GM10248 (cell line): ENCODE results near the gene CCDC61.

Experiments used
- CTCF ChIA-PET: fragments of 300-600 bp; sonication (Branson Sonifier 250); formaldehyde crosslinking; extraction: SDS; loops from one replicate; lab custom pipeline; 2021; ENCODE audit warnings: antibody characterized with exemption; lab: Yijun Ruan, JAX
- POLR2A ChIA-PET: fragments of 350-650 bp; sonication (Branson Sonifier 250); formaldehyde crosslinking; extraction: SDS; loops from one replicate; lab custom pipeline; 2020; ENCODE audit warnings: antibody characterized with exemption; lab: Yijun Ruan, JAX
- DNase-seq: peaks from one replicate; pipeline ENCODE4 v3.0.0; 2012; ENCODE audit errors: extremely low spot score
- TF ChIP-seq, protein P1 (sequence below): IDR thresholded peaks from 2 replicates; pipeline ENCODE4 v1.5.1; 2012; ENCODE audit warnings: mild to moderate bottlenecking, low read depth; ENCODE audit errors: extremely low read depth, missing control alignments, control extremely low read depth

CCDC61 gene

DNA sequence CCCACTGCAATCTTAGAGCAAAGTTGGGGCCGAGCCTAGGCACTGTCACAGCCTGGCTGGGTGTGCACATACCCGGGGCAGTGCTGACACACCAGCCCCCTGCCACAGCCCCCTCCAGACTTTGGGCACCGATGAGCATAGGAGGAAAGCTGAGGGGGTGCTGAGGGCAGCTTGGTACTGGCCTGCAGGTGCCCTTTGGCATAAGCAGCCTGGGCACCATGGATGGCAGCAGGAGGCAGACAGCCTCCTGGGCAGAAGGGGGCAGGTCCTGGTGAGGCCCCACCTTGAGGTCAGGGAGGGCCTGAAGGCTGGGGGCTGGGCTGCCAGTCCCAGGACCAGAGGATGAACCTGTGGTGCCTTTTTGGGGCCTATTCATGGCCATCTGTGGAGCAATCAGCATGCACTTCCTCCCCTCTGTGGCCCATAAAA, 37.3 kb downstream of the CCDC61 start:
- ChIA-PET CTCF (interaction anchor here (0.8 to 3.2 kb wide), 5 partner anchors 10 to 232 kb away, joined by 3 to 20 read pairs (median 4); no protein-coding TSS in a partner anchor), POLR2A (no interaction called here)

DNA sequence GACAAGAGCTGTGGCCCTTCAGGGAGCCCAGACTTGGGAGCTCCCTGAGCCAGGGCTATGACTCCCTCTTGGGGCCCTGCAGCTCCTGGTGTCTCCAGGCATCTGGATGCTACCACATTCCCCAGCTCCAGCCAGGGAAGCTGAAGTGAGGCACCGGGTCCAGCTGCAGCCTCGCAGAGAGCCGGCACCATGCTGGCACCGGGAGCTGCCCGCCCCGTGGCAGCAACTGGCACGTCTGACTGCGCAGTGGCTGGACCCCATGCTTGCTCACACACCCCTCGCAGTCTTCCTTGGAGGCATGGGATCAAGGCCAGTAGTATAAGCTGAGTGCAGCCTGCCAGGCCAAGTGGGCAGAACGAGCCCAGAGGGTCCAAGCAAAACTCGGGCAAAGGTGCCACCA, 38.1 kb downstream of the CCDC61 start:
- DNase-seq, result no peak
- TF ChIP-seq, protein P1, sequence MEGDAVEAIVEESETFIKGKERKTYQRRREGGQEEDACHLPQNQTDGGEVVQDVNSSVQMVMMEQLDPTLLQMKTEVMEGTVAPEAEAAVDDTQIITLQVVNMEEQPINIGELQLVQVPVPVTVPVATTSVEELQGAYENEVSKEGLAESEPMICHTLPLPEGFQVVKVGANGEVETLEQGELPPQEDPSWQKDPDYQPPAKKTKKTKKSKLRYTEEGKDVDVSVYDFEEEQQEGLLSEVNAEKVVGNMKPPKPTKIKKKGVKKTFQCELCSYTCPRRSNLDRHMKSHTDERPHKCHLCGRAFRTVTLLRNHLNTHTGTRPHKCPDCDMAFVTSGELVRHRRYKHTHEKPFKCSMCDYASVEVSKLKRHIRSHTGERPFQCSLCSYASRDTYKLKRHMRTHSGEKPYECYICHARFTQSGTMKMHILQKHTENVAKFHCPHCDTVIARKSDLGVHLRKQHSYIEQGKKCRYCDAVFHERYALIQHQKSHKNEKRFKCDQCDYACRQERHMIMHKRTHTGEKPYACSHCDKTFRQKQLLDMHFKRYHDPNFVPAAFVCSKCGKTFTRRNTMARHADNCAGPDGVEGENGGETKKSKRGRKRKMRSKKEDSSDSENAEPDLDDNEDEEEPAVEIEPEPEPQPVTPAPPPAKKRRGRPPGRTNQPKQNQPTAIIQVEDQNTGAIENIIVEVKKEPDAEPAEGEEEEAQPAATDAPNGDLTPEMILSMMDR, result no peak
- CTCF ChIA-PET, result interaction anchor here (1.5 to 3.2 kb wide), 4 partner anchors 15 to 231 kb away, joined by 4 to 20 read pairs (median 6); no protein-coding TSS in a partner anchor
- POLR2A ChIA-PET, result no interaction called here

More for the DNA sequence above, 37.3 kb downstream of the CCDC61 start:
- DNase-seq, result no peak
- TF ChIP-seq, protein P1, result no peak

DNA sequence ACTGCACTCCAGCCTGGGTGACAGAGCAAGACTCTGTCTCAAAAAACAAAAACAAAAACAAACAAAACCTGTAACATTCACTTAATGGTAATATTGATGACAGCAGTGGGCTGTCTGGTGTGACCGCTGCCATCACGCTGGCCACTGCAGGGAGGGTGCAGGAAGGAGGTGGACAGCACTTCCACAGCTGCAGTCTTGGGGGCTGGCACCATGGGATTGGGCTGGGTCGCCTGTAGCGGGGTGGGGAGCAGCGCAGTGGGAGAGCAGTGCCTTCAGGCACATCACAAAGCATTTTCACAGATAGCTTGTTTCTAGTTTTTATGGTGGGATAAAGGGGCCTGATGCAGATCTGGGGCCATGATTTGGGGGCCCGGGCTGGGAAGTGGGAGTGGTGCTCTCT, 40.3 kb downstream of the CCDC61 start:
- CTCF ChIA-PET, result interaction anchor here (1.0 kb wide), 1 partner anchor 230 kb away, joined by 3 read pairs; no protein-coding TSS in a partner anchor
- POLR2A ChIA-PET, result no interaction called here
- TF ChIP-seq, protein P1, result no peak
- no peak for DNase-seq

DNA sequence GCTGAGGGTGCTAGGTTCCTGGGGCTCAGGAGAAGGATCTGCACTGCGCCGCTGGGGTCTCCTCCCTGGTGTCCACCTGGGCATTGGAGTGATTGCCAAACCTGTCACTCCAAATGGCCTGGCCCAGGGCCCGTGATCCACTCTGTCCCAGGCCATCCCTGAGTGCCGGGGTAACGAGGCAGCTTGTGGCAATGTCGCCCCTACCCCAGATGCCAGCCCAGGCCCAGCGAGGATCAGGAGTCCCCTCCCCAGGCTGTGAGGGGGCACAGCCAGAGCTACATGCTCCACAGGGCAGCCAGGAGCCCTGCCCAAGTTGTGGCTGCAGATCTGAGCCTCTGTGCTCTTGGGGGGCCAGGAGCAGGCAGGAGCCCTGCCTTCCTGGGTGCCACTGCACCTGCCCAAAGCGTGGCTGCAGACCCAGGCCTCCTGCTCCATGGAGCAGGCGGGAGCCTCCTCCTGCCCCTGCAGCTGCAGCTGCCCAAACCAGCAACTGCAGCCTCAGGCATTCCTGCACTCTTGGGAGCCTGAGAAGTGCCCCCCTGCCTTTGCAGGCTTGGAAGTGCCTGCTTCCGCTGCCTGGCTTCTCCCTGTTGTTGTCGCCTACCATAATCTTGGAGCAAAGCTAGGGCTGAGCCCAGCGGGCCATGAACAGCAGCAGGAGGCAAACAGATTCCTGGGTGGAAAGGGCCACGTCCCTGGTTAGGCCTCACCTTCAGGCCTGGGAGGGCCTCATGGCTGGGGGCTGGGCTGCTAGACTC, 40.9 kb downstream of the CCDC61 start:
- TF ChIP-seq, protein P1, result no peak
- POLR2A ChIA-PET, result no interaction called here
- CTCF ChIA-PET, result interaction anchor here (1.0 to 1.7 kb wide), 3 partner anchors 8 to 229 kb away, joined by 3 to 9 read pairs (median 5); no protein-coding TSS in a partner anchor
- no peak for DNase-seq

DNA sequence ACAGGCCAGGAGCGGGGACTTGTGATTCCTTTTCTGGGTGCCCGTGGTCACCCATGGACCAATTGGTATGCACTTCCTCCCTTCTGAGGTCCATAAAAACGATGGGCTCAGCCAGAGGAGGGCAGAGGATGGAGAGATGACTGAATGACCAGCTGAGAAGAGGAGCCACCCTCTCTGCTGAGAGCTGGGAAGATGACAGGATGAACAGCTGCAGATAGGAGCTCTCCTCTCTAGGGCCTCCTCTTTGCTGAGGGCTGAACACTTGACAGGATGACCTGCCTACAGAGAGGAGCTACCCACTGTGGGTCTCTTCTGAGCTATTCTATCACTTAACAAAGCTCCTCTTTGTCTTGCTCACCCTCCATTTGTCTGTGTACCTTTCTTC, 41.5 kb downstream of the CCDC61 start:
- TF ChIP-seq, protein P1, result no peak
- ChIA-PET POLR2A (no interaction called here), CTCF (interaction anchor here (1.2 to 1.7 kb wide), 3 partner anchors 8 to 228 kb away, joined by 3 to 9 read pairs (median 5); no protein-coding TSS in a partner anchor)
- DNase-seq, result no peak

DNA sequence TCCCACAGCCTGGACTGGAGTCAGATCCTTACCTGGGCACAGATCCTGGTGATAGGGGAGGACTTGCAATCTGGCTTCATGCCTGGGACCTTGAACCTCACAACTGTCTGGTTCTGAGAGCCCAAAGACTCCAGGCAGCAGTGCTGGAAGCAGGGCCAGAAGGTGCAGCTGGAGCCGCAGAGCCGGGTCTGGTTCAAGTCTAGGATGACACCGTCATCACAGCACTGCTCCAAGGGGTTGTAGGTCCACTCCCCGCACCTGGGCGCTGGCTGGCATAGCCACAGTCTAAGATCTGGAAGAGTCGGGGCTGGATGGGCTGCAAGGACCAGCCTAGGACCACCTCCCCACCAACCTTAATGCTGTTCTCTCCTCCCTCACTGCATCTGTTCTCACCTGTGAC, 44.9 kb downstream of the CCDC61 start:
- TF ChIP-seq, protein P1, result no peak
- POLR2A ChIA-PET, result no interaction called here
- DNase-seq, result no peak
- CTCF ChIA-PET, result interaction anchor here (1.6 to 1.7 kb wide), 2 partner anchors 12 to 23 kb away, joined by 5 to 10 read pairs; no protein-coding TSS in a partner anchor
